Sigmoid colon (tissue), 7 donors: Measurements from ENCODE around the gene SERPINB6. TPM values are rescaled to one million over a fixed set of nuclear protein-coding genes. Genes with fewer than 3 reads are reported as not detected.
A peak's percentile ranks its signal among the peaks of the same experiment; 100 is the strongest.
"Not testable (repeated sequence)": the region's sequence is repeated elsewhere in the genome, so short reads cannot be mapped to it uniquely, and the experiment has no call there.

Source experiments
- DNase-seq: peaks from one replicate; pipeline ENCODE4 v3.0.0-alpha.2; 2019
- H3K27ac ChIP-seq, 4 donors: fragments of 200-600 bp; sonication (generic); one replicate each; pipeline ENCODE4 v1.5.1; 2016 to 2019; ENCODE audit warnings: mild to moderate bottlenecking in 1 of 4
- H3K27me3 ChIP-seq, 3 donors: fragments of 200-600 bp; sonication (generic); one replicate each; pipeline ENCODE4 v1.5.1; 2019; ENCODE audit warnings: mild to moderate bottlenecking in 1 of 3
- H3K36me3 ChIP-seq, 4 donors: fragments of 200-600 bp; sonication (generic); one replicate each; pipeline ENCODE4 v1.5.1; 2016 to 2019
- H3K4me1 ChIP-seq, 4 donors: fragments of 200-600 bp; sonication (generic); one replicate each; pipeline ENCODE4 v1.5.1; 2017 to 2019
- H3K4me3 ChIP-seq, 4 donors: fragments of 200-600 bp; sonication (generic); one replicate each; pipeline ENCODE4 v1.5.1; 2017 to 2019; ENCODE audit warnings: mild to moderate bottlenecking in 2 of 4, moderate library complexity in 1 of 4
- H3K9me3 ChIP-seq, 4 donors: fragments of 200-600 bp in 3 of 4; sonication (generic) in 3 of 4; one replicate each; pipeline versions ENCODE4 v1.5.1 to v1.6.1; 2013 to 2019
- CTCF ChIP-seq, 4 experiments: fragments of 450-650 bp in 3 of 4; fragments of 200-600 bp in 1 of 4; IDR thresholded peaks; one replicate each; pipeline ENCODE4 v1.5.1; 2016 to 2019; ENCODE audit warnings: antibody characterized with exemption in 4 of 4, mild to moderate bottlenecking in 3 of 4, moderate library complexity in 2 of 4
- EP300 ChIP-seq, 4 donors: sonication (generic); formaldehyde crosslinking; IDR thresholded peaks; one replicate each; pipeline ENCODE4 v1.6.1; 2017; ENCODE audit warnings: antibody characterized with exemption in 4 of 4
- POLR2A ChIP-seq, 2 donors: fragments of 450-650 bp; IDR thresholded peaks; one replicate each; pipeline ENCODE4 v1.6.1; 2016; ENCODE audit warnings: antibody characterized with exemption in 2 of 2, mild to moderate bottlenecking in 2 of 2, moderate library complexity in 2 of 2
- POLR2AphosphoS5 ChIP-seq, 4 donors: sonication (generic); formaldehyde crosslinking; IDR thresholded peaks; one replicate each; pipeline ENCODE4 v1.6.1; 2017; ENCODE audit warnings: antibody characterized with exemption in 4 of 4
- WGBS, 2 donors: extraction: QIAGEN DNeasy Blood & Tissue Kit; methylation state at CpG; one replicate each; pipeline ENCODE4 v1.1.7; 2013; 5-methylcytosine and 5-hydroxymethylcytosine counted together
- intact Hi-C: fragments of 100-400 bp; cut with DNase I; formaldehyde crosslinking; loops from one replicate; pipeline ENCODE4 v1.15.1; 2023
- polyA plus RNA-seq, 3 donors: library from polyadenylated mRNA; stranded (reverse); fragments of 200-250 nt; gene quantifications; one replicate each; pipeline ENCODE4 v1.2.3, GENCODE V29; 2013
- total RNA-seq, 4 donors: library from RNA; depleted of rRNA; stranded (reverse); fragments of >200 nt; gene quantifications; one replicate each; pipeline ENCODE4 v1.1.0, GENCODE V29; 2016
- donor health status: healthy with polysubstance abuse.
- donor health status: Bipolar disorder and iron deficiency.
- donor health status: healthy.

The SERPINB6 gene
- total and polyA plus RNA-seq, 7 donors = 150 to 207 (median 178) TPM

GRCh38 chr6:2935566-2936291 lies 35.6 kb downstream of the SERPINB6 start:
- Histone ChIP-seq H3K4me3 (no peak overlapping the region), H3K9me3 (no peaks in the 10 kb centered on the region), H3K4me1 (peaks cover 0 to 8% (median 5%) of the 10 kb centered on the region in 4 donors), H3K27ac (no peak overlapping the region), H3K27me3 (no peaks in the 10 kb centered on the region), H3K36me3 (no peaks in the 10 kb centered on the region)
- intact Hi-C loops = no loop called here
- peak; percentile 61 for DNase-seq
- 97% methylated on average over 44 of the region's 44 CpGs for WGBS, 2 donors
- TF ChIP-seq EP300 (IDR thresholded peaks at IDR 0.05) (no peak), POLR2AphosphoS5 (IDR thresholded peaks at IDR 0.05) (no peak), CTCF (IDR thresholded peaks at IDR 0.05) (no peak), POLR2A (IDR thresholded peaks at IDR 0.05) (no peak)

GRCh38 chr6:2934057-2934456 lies 37.3 kb downstream of the SERPINB6 start:
- TF ChIP-seq EP300 (IDR thresholded peaks at IDR 0.05) (no peak), CTCF (IDR thresholded peaks at IDR 0.05) (no peak), POLR2AphosphoS5 (IDR thresholded peaks at IDR 0.05) (no peak), POLR2A (IDR thresholded peaks at IDR 0.05) (no peak)
- Histone ChIP-seq H3K9me3 (no peaks in the 10 kb centered on the region), H3K36me3 (no peaks in the 10 kb centered on the region), H3K27ac (no peak overlapping the region), H3K4me3 (no peak overlapping the region), H3K4me1 (peaks cover 0 to 8% (median 5%) of the 10 kb centered on the region in 4 donors), H3K27me3 (no peaks in the 10 kb centered on the region)
- DNase-seq = no peak
- 94 to 99% methylated on average over 1 of the region's 1 CpG for WGBS, 2 donors
- intact Hi-C loops = no loop called here

GRCh38 chr6:2932911-2933310 lies 38.5 kb downstream of the SERPINB6 start:
- intact Hi-C loops = loop anchor here (2.0 kb wide), 1 partner anchor 86 kb away; no protein-coding TSS in a partner anchor
- not testable (repeated sequence) for H3K27me3 ChIP-seq, H3K9me3 ChIP-seq, H3K4me3 ChIP-seq, H3K27ac ChIP-seq, DNase-seq, H3K4me1 ChIP-seq, H3K36me3 ChIP-seq
- 76 to 88% methylated on average over 11 of the region's 11 CpGs for WGBS, 2 donors

- Histone ChIP-seq H3K27me3 (peaks cover 0 to 4% (median 0%) of the 10 kb centered on the region in 3 donors), H3K27ac (no peak overlapping the region), H3K4me3 (no peak overlapping the region), H3K4me1 (peaks cover 0 to 8% (median 5%) of the 10 kb centered on the region in 4 donors), H3K36me3 (no peaks in the 10 kb centered on the region), H3K9me3 (peaks cover 0 to 2% (median 0%) of the 10 kb centered on the region in 4 donors)
- TF ChIP-seq POLR2AphosphoS5 (IDR thresholded peaks at IDR 0.05) (no peak), CTCF (IDR thresholded peaks at IDR 0.05) (peak; percentile 78 to 98 (median 90)), POLR2A (IDR thresholded peaks at IDR 0.05) (no peak), EP300 (IDR thresholded peaks at IDR 0.05) (no peak)
- intact Hi-C loops = loop anchor here (1.0 to 2.0 kb wide), 2 partner anchors 85 to 141 kb away; no protein-coding TSS in a partner anchor
- WGBS, 2 donors = 11 to 27% methylated on average over 11 of the region's 11 CpGs
- DNase-seq = peak; percentile 81
Measured at GRCh38 chr6:2931970-2932748, 39.2 kb downstream of the SERPINB6 start.

GRCh38 chr6:2931055-2931454 lies 40.3 kb downstream of the SERPINB6 start:
- H3K4me1 ChIP-seq = peaks cover 0 to 8% (median 5%) of the 10 kb centered on the region in 4 donors
- peaks cover 0 to 2% (median 0%) of the 10 kb centered on the region in 4 donors for H3K9me3 ChIP-seq
- WGBS, 2 donors = 82 to 95% methylated on average over 8 of the region's 8 CpGs
- no peak for DNase-seq
- H3K4me3 ChIP-seq = no peak overlapping the region
- no peaks in the 10 kb centered on the region for H3K36me3 ChIP-seq
- no peak overlapping the region for H3K27ac ChIP-seq
- peaks cover 0 to 4% (median 0%) of the 10 kb centered on the region in 3 donors for H3K27me3 ChIP-seq
- intact Hi-C loops = loop anchor here (1.0 kb wide), 1 partner anchor 140 kb away; no protein-coding TSS in a partner anchor
- TF ChIP-seq POLR2AphosphoS5 (IDR thresholded peaks at IDR 0.05) (no peak), EP300 (IDR thresholded peaks at IDR 0.05) (no peak), CTCF (IDR thresholded peaks at IDR 0.05) (no peak), POLR2A (IDR thresholded peaks at IDR 0.05) (no peak)

- H3K4me1 ChIP-seq, intact Hi-C loops, H3K4me3 ChIP-seq, H3K36me3 ChIP-seq, H3K9me3 ChIP-seq, DNase-seq, H3K27me3 ChIP-seq, H3K27ac ChIP-seq: not testable (repeated sequence)
- WGBS, 2 donors = 85 to 97% methylated on average over 13 of the region's 13 CpGs
Measured at GRCh38 chr6:2927931-2928330, 43.4 kb downstream of the SERPINB6 start.

GRCh38 chr6:2925842-2926747 lies 45.3 kb downstream of the SERPINB6 start:
- 54 to 76% methylated on average over 13 of the region's 13 CpGs for WGBS, 2 donors

More at GRCh38 chr6:2925842-2926747, 45.3 kb downstream of the SERPINB6 start:
- DNase-seq, H3K4me3 ChIP-seq, H3K9me3 ChIP-seq, H3K27me3 ChIP-seq, H3K4me1 ChIP-seq, H3K36me3 ChIP-seq, H3K27ac ChIP-seq, intact Hi-C loops: not testable (repeated sequence)
